Measurements from ENCODE around the gene TUB. TPM values are rescaled to one million over a fixed set of nuclear protein-coding genes. Genes with fewer than 3 reads are reported as not detected.

TUB gene, protein sequence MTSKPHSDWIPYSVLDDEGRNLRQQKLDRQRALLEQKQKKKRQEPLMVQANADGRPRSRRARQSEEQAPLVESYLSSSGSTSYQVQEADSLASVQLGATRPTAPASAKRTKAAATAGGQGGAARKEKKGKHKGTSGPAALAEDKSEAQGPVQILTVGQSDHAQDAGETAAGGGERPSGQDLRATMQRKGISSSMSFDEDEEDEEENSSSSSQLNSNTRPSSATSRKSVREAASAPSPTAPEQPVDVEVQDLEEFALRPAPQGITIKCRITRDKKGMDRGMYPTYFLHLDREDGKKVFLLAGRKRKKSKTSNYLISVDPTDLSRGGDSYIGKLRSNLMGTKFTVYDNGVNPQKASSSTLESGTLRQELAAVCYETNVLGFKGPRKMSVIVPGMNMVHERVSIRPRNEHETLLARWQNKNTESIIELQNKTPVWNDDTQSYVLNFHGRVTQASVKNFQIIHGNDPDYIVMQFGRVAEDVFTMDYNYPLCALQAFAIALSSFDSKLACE
- polyA plus RNA-seq (2013, experiment 1 of 2; ENCODE audit: insufficient read length) = 6.8 TPM
- 6.9 TPM for polyA plus RNA-seq (2013, experiment 2 of 2; ENCODE audit: insufficient read length)

DNA sequence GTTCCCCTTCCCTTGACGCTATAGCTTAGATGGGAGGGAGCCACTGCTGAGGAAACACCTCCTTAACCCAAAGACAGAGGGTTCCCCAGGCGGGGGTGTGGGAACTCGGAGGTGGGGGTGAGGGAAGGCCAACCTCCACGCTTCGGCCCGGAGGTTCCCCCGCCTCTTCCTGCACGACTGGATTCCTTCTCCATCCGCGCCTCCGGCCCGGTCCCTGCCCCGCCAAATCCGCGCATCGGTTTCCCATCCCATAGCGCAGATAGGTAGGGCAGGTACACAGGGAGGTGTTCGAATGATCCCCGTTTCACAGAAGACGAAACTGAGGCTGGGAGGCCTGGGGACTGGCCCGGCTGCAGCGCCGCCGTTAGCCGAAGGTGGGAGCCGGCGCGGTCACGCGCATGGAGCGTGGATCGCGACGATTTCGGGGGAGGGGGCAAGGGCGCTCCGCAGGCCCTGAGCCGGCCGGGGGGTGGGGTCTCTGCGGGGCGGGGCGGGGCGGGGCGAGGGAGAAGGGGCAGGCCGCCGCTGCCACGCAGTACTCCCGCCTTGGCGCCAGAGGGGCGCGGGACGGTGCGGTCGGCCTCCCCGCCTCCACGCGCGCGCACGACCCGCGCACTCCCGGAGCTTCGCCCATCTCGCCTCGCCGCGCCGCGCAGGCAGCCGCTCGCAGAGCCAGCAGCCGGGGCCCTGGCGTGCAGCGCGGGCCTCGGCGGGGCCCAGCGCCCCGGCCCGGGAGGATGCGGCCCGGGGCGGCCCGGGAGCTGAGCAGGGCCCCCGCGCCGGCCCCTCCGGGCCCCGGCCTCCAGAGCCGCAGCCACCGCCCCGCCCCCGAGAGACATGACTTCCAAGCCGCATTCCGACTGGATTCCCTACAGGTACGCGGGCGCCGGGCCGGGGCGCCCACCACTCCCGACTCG, at the start of gene TUB:
TUB (plus strand) TSS at position 538 of the 917 bp plus-strand sequence; CDS start at position 838, 300 bp downstream.
- peak; percentile 27 for DNase-seq

DNA sequence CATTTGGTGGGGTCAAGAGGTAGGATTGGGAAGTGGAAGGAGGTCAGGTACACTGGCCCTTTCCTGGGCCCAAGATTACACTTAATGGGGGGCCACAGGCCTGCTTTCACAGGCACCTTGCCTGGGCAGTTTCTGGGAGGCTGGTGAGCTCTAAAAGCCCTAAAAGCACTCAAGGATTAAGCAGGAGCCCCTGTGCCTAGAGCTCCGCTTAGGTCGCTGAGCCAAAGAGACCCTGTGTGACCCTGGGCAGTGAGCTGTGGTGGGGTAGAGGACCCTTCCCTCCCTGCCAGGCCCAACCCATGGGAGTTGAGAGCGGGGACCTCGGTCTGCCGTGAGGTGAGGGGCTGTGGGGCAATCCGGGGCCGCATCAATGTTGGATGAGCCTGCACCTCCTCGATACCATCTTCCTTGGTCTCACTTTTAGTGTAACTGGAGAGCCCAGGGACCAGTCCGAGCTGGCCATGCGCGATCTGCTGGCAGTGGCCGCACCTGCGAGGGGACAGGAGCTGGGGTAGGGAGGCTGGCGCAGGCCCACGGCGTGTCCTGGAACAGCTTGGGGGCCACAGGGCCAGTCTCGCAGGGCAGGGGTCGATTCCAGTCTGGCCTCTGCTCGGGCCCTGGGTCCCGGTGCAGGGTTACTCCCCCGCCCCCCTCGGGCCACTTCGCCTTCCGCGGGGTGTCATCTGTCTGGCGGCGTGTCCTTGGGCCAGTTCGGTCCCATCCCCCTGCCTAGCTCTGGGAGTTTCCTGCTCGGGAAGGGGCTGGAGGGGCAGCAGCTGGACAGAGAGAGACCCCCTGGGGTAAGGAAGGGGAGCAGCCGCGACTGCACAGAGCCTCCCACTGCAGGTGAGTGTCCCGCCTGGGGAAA, 49.5 kb upstream of the TUB start:
- no peak for DNase-seq

DNA sequence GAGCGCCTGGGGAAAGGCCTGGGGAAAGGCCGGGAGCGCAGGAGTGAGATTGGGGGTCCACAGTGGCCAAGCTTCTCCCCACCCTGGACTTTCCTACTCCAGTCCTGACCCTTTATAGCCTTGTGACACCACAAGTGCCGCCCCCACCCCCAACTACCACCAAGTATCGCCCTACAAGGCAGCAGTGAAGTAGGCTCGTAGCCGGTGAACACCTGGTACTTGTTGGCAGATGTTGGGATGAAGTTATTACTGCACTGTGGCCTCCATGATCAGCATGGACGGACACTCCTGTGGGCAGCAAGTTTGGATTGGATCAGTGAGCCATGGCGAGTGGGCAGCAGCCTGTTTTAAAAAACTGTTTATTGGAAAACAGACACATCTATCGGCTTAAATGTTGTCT, 48.9 kb upstream of the TUB start:
- DNase-seq = no peak

DNA sequence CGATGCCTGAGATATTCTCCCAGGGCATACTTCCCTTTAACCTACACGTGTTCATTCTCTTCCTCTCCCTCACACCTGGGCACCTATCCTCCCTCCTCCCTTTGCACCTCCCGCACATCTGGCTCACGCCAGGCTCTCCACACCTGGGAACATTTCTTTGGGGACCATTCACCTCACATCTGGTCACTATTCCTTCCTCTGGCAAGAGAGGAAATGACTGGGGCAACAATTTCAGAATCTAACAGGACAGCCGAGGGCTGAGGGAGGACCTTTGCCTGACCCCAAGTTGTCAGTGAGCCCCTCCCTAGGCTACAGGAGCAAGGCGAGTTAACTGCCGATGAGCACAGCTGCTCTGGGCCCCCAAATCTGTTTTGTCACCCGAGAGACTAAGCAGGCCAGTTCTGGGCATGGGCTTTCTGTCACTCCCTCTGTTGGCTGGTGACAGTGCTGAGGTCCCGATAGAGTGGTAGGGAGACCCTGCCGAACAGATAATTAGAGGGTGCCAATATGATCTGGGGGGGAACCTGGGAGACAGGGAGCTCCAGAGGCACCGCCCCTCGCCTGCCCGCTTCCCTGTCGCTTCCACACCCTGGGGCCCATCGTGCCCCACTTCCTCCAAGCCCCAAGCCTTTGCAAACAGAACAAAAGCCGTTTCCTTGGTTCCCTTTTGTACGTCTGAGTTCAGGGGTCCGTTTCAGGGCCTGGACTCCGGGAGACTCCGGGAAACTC, 48.3 kb upstream of the TUB start:
- no peak for DNase-seq

DNA sequence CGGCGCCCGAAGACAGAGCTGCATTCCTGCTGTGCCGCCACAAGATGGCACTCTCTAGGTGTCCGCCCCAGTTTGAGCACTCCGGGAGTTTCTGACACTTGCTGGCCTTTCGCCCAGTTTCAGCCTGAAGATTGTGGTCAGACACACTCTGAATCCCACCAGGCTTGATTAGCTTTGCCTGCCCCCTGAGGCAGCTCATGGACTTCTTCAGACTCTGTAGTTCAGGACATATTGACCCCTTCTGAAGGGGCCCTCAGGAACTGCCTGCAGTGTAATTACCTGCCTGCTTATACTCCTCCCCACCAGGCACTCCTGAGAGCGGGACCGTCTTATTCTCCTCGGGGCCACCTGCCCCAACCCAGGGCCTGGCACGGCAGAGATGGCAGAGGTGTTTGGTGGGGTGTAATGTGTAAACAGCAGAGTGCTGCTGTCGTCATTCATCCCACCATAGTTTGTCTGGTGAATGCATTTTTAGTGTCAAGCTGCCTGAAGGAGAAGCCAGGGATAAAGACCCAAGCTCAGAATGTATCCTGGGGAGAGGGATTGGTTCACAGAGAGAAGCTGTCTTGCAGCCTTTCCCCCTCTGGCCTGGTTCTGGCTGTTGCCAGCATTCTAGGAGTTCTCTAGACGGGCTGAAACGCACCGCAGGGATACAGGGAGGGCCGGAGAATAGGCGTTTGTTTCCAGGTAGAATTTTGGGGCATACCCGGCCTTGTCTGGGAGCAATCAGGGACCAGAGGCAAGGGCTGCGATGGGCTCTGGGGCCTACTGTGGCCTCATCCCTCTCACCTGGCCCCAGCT, 47.5 kb upstream of the TUB start:
- peak; percentile 87 for DNase-seq

DNA sequence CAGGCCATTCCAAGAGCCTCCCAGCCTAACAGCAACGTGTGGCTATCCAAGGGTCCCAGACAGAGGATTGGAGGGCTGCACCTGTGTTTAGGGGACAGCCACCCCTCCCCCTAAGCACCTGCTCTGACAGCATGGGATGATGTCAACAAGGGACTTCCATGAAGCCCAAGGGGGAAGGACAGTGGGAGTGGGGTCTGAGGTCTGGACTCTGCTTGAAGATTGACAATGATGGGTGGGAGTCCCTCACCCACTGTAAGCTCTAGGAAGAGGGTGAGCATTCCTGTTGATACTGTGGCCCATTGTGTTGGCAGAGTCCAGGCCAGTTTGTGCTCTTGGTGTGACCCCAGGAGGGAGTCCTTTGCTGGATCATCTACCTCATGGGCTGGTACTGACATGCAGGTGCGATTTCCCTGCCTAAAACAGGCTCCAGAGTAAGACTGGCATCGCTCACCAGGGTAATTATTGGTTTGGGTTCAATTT, 46.9 kb upstream of the TUB start:
- DNase-seq = no peak

DNA sequence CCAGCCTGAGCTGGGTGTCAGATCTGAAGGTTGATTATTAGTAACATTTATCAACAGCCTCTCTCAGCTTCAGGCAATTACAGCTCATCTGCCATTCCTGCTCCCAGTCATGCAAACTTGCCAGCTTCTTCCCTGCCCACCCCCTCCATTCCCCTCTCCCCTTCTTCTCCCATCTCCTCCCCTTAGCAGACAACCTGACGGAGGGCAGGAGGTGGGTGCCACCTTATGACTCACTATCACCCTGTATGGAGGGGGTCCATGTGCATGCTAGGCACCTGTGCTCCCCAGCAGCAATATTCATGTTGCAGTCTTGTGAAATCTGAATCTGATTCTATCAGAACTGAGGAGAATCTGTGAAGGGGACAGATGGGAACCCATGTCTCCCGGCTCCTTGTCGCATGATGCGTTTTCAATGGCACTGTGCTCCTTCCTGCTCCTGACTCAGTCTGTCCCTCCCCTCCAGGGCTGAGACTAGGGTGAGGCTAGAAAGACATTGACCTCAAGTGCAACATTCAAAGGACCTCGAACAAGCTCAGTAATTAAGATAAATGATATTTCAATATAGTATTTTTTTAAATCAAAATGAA, 46.3 kb upstream of the TUB start:
- DNase-seq = no peak

DNA sequence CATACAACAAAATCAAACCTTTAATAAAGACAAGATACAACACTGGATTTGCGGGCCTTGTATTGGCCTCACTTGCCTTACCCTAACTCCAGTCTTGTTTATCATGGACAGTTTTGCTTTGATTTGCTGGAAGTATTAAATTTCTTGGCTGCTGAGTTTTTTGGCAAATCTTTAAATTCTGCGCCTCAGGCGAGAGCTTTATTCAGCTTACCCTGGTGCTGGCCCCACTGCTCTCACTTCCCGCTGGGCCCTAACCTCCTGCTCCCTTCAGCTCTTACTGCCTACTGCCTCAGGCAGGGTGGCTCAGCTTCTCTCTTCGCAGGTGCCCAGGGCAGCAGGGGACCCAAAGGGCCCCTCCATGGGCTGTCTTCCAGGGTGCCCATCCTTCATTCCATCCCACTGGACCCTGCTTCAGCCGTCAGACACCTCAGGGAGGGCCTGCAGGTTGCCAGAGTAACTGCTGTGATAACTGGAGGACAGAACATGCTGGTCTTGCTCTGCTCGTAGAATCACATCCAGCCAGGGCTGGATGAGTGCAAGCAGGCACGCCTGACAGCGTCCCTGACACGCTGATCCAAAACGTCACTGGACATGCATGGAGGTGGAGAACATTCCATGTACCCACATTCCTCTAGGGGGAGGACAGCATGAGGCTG, 45.7 kb upstream of the TUB start:
- no peak for DNase-seq

DNA sequence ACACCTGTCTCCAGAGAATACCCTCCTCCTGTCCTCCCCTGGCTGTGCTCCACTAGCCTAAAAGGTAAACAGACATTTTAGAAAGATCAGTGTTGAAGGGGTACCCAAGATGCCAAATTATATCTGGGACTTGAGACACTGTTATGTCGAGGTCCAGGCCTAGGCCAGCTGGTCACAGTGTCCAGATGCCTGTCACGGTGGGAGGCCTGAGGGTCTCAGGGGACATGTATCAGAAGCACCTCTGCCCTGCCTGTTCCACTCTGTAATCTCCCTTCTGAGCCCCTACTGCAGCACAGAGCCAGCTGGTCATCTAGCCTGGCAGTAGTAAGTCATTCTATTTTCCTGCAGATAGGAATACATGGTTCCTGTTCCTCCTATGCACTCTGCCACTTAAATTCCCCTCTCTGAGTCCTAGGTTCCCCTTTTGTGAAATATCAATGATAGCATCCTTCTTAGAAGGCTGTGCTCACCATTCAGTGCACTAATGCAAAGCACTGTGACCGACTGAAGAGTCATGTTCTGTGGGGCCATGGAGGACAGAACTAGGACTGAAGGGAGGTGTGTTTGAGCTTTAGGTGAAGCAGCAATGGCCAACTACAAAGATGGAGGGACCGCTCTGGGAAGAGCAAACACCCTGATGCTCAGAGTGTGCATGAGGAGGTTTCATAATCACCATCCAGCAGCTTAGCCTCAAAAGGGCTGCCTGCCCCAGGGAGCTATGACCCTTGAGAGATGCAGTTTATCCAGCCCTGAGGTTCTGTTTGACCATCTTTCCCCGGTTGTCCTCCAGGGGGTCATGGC, 44.8 kb upstream of the TUB start:
- no peak for DNase-seq

DNA sequence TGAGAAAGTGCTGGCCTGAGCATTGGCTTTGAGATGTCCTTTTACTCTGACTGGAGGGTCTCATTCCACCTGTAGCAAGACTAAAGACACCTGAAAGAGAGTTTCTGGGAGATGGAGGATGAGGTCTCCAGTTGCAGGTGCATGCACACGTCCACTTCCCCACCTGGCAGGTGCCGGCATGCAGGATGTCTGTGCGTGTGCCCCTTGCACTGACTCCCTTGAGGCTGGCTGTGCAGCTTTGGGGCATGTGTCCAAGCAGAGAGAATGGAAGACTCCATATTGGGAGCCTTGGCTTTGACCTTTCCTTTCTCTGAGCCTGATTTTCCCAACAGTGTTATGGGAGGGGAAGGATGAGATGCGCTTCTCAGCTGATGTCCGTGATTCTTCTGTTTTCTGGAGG, 44.0 kb upstream of the TUB start:
- no peak for DNase-seq

DNA sequence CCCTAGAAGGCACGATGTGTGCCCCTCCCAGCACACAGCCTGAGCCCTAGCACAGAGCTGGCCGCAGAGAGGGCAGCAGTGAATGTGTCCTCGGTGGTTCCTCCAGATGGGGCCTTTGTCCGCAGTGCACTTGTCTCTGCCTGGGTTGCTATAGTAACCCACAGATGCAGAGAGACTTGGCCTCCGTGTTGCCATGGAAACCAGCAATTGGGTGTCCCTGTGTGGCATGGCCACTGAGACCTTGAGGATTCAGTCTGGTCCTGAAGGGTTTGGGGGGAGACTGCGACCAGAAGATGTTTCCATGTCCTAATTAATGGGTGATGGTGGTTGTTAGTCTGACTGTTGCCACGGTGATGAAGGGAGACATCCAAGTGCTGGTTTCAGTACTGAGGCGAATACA, 42.6 kb upstream of the TUB start:
- DNase-seq = no peak

DNA sequence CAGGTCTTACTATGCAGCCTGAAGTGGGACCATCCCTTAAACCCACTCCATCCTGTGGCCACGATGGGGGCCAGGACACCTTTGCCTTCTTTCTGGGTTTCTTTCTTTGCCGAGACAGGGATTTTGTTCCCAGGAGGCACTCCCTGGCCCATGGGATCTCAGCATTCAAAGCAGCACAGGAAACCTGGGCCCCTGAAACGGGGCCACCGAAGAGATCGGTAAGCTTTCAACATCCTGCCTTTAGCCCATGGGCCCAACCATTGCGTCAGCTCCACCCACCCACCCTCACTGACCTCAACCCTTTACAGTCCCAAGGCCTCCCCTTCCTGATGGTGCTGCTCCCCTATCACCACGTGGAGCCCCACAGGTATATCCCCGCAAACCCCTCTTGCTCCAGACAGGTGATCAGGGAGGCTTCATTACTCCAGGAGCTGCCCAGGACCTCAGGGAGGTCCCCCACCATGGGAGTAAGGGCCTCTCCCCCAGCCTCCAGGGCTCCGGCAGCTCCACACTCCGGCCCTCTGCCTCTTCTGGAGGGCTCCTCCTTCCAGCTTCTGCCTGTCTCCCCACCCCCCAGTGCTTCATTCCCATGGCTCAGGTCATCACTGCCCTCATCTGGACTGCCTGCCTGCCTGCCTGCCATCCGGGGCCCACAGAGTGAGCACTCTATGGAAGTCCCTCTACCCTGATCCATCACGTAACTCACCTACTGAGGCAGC, 42.0 kb upstream of the TUB start:
- no peak for DNase-seq

DNA sequence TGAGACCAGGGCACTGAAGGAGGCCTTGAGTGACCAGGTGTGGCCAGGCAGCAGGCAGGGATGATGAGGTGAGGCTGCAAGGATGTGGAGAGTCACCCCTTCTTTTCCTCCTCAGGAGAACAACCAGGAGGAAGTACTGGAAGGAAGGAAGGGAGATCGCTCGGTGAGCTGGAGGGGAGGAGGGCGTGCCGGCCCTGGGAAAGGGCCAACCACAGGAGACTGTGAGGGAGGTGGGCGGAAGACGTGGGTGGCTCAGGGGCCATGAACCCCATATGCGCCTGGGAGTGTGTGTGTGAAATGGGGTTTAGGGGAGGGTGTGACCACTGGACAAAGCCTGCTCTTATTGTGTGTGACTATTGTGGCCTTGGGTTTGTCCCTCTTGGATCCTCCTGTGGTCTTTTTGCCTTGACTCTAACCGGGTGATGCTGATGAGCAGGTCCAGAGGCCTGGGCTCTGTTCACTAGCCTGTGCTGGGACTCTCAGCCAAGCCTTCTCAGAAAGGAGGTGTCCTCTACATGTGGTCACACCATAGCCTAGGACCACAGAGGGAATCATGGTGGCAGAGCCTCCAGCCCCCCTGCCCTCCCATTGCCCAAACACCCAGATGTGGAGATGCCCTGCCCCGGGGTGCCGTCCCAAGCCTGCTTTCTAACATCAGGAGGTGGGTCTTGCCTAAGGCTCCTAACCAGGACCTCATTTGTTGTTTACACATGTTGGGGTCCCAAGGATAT, 41.3 kb upstream of the TUB start:
- no peak for DNase-seq

DNA sequence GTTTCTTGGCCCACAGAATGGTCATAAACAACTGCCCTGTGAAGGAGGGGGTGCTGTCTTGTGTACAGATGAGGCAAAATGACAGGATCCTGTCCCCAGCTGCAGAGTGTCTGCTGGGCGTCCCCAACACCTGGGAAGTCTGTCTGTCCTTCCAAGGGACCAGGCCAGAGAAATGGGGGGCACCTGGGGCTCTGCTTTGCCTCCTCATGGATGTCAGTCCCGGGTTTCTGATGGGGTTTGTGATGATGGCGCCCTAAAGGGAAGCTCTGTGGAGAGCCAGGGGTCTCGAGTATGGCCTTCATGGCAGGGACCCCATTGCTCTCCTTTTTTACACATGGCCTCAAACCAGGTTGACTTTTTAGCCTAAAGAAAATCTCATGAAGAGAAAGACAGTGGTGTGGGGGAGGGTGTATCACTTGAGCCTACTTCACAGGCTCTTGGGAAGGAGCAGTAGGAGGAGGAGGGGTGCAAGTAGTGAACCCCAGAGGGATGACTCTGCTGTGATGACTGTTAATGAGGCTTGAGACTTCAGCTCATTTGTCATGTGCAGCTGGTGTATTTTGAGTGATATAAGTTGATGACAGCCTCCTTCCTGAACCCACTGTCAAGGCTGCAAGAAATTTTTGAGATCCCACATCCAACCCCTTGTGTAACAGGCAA, 40.6 kb upstream of the TUB start:
- no peak for DNase-seq

DNA sequence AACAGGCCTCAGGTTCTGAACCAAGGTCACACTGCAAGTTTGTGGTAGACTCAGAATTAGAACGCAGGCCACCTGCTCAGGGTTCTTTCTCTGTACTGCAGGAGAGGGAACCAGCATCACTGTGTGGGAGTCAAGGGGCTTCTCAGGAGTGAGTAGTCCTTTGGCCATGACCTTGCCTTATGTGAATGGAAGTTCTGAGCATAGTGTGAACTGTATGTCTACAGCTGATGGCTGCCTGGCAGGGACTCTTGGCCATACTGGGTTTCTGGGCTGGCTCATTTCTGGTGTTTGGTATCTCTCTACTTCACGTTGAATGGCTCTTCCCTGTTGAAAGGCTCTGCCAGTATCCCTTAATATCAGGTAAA, 40.1 kb upstream of the TUB start:
- DNase-seq = no peak

DNA sequence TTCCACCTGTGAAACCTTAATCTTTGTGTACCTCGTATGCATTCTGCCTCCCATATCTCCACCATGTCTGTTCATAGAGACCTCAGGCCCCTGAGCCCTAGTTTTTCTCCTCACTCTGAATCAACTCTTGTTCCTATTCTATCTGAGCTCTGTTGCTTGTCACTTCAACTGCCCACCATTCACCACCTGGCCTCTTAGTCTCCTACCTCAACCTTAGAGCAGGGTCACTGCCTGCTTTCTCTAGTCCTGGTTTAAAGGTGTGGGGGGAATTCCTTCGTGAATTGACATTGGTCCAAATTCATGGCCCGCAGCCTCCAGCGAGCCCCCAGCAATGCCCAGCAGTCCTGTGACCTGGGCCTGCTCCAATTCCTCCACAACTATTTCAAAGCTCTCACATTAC, 39.4 kb upstream of the TUB start:
- no peak for DNase-seq

DNA sequence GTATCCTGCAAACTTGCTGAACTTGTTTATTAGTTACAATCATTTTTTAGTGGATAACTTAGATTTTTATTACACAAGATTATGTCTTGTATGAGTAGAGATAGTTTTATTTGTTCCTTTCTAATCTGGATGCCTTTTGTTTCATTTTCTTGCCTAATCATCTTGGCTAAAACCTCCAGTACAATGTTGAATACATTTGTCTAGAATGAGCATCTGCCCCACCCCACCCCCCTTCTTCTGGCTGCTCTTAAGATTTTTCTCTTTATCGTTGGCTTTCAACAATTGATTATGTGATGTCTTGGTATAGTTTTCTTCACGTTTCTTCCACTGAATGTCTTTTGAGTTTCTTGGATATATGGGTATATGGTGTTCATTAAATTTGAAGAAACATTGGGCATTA, 37.3 kb upstream of the TUB start:
- DNase-seq = no peak

Data from fibroblast of skin of scalp (primary cell).